ENCODE measurements around the gene C1QL4. TPM values are rescaled to one million over a fixed set of nuclear protein-coding genes. Genes with fewer than 3 reads are reported as not detected.
A peak's percentile ranks its signal among the peaks of the same experiment; 100 is the strongest.

C1QL4 gene
- total and polyA plus RNA-seq, 9 of the 15 experiments (the other 6 are each of a cell fraction or from before 2014, with no cell fraction given): 0.08 to 2.1 (median 0.31) TPM

DNA sequence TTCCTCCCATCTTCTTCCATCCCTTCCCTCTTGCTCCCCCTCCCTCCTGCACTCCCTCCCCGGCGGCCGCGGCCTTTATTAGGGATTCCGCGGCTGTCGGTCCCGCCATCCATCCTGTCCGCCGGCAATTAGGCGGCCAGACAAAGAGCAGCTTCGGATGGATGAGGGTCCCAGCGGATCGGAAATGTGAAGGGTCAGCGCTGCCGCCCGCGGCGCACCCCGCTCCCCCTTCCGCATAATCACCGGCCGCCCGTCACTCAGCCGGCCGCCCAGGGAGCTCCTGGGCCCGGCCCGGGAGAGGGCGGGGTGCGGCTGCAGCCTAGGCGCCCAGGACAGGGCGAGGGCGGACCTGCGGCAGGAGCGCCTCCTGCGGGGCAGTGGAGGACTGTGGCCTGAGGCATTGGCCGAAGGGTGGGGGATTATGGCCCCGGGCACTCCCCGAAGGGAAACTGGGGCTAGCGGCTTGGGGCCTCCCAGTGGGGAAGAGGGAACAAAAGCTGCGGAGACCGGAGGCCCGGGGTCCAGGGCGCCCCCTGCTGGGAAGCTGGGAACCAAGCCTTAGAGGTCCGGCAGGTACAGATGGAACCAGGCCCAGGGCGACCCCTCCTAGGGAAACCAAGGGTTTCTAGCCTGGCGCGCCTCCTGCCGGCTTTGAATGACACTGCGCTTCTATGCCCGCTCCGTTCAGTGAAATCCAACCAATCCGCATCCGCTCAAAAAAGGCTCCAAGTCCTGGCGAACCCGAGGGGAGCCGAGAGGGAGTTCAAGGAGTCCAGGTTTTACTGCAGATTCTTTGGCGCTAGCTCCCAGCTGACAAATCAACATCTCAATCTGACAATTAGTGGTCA lies 5.3 kb upstream of the C1QL4 start (continued):
- TF ChIP-seq, protein P1, sequence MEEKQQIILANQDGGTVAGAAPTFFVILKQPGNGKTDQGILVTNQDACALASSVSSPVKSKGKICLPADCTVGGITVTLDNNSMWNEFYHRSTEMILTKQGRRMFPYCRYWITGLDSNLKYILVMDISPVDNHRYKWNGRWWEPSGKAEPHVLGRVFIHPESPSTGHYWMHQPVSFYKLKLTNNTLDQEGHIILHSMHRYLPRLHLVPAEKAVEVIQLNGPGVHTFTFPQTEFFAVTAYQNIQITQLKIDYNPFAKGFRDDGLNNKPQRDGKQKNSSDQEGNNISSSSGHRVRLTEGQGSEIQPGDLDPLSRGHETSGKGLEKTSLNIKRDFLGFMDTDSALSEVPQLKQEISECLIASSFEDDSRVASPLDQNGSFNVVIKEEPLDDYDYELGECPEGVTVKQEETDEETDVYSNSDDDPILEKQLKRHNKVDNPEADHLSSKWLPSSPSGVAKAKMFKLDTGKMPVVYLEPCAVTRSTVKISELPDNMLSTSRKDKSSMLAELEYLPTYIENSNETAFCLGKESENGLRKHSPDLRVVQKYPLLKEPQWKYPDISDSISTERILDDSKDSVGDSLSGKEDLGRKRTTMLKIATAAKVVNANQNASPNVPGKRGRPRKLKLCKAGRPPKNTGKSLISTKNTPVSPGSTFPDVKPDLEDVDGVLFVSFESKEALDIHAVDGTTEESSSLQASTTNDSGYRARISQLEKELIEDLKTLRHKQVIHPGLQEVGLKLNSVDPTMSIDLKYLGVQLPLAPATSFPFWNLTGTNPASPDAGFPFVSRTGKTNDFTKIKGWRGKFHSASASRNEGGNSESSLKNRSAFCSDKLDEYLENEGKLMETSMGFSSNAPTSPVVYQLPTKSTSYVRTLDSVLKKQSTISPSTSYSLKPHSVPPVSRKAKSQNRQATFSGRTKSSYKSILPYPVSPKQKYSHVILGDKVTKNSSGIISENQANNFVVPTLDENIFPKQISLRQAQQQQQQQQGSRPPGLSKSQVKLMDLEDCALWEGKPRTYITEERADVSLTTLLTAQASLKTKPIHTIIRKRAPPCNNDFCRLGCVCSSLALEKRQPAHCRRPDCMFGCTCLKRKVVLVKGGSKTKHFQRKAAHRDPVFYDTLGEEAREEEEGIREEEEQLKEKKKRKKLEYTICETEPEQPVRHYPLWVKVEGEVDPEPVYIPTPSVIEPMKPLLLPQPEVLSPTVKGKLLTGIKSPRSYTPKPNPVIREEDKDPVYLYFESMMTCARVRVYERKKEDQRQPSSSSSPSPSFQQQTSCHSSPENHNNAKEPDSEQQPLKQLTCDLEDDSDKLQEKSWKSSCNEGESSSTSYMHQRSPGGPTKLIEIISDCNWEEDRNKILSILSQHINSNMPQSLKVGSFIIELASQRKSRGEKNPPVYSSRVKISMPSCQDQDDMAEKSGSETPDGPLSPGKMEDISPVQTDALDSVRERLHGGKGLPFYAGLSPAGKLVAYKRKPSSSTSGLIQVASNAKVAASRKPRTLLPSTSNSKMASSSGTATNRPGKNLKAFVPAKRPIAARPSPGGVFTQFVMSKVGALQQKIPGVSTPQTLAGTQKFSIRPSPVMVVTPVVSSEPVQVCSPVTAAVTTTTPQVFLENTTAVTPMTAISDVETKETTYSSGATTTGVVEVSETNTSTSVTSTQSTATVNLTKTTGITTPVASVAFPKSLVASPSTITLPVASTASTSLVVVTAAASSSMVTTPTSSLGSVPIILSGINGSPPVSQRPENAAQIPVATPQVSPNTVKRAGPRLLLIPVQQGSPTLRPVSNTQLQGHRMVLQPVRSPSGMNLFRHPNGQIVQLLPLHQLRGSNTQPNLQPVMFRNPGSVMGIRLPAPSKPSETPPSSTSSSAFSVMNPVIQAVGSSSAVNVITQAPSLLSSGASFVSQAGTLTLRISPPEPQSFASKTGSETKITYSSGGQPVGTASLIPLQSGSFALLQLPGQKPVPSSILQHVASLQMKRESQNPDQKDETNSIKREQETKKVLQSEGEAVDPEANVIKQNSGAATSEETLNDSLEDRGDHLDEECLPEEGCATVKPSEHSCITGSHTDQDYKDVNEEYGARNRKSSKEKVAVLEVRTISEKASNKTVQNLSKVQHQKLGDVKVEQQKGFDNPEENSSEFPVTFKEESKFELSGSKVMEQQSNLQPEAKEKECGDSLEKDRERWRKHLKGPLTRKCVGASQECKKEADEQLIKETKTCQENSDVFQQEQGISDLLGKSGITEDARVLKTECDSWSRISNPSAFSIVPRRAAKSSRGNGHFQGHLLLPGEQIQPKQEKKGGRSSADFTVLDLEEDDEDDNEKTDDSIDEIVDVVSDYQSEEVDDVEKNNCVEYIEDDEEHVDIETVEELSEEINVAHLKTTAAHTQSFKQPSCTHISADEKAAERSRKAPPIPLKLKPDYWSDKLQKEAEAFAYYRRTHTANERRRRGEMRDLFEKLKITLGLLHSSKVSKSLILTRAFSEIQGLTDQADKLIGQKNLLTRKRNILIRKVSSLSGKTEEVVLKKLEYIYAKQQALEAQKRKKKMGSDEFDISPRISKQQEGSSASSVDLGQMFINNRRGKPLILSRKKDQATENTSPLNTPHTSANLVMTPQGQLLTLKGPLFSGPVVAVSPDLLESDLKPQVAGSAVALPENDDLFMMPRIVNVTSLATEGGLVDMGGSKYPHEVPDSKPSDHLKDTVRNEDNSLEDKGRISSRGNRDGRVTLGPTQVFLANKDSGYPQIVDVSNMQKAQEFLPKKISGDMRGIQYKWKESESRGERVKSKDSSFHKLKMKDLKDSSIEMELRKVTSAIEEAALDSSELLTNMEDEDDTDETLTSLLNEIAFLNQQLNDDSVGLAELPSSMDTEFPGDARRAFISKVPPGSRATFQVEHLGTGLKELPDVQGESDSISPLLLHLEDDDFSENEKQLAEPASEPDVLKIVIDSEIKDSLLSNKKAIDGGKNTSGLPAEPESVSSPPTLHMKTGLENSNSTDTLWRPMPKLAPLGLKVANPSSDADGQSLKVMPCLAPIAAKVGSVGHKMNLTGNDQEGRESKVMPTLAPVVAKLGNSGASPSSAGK (IDR thresholded peaks at IDR 0.05): no peak
- TF ChIP-seq SIN3A (IDR thresholded peaks at IDR 0.05; ENCODE audit: borderline replicate concordance in 2 of 2, control insufficient read depth in 1 of 2, low read depth in 2 of 2, low read length in 2 of 2) (no peak), SNIP1 (IDR thresholded peaks at IDR 0.05; ENCODE audit: low read depth) (no peak), LCOR (CRISPR knock-in tag; IDR thresholded peaks at IDR 0.05) (peak; percentile 53; the same call in 1 of the 2 replicates), ESRRA (IDR thresholded peaks at IDR 0.05; ENCODE audit: borderline replicate concordance, low read depth) (peak; percentile 42; the same call in 1 of the 2 replicates), ETV5 (CRISPR knock-in tag; IDR thresholded peaks at IDR 0.05; ENCODE audit: low read depth) (peak; percentile 71; the same call in 1 of the 2 replicates), RBBP5 (IDR thresholded peaks at IDR 0.05; ENCODE audit: borderline replicate concordance, insufficient read depth, low read length, poor library complexity, severe bottlenecking) (no peak), ETV6 (IDR thresholded peaks at IDR 0.05; ENCODE audit: borderline replicate concordance in 1 of 2, low read depth in 2 of 2, low read length in 1 of 2) (no peak), ETV6 (CRISPR knock-in tag; IDR thresholded peaks at IDR 0.05; ENCODE audit: borderline replicate concordance) (no peak), MTA2 (IDR thresholded peaks at IDR 0.05; ENCODE audit: low read depth) (no peak), TAF15 (IDR thresholded peaks at IDR 0.05; ENCODE audit: low read depth, low read length) (no peak)
- TF ChIP-seq, protein P2, sequence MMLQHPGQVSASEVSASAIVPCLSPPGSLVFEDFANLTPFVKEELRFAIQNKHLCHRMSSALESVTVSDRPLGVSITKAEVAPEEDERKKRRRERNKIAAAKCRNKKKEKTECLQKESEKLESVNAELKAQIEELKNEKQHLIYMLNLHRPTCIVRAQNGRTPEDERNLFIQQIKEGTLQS (IDR thresholded peaks at IDR 0.05): no peak
- TF ChIP-seq, protein P2 (CRISPR knock-in tag; conservative IDR thresholded peaks at IDR 0.05): no peak

Data from K562 (cell line).